PC-9 (cell line): Measurements from ENCODE around the gene COG5. TPM values are rescaled to one million over a fixed set of nuclear protein-coding genes. Genes with fewer than 3 reads are reported as not detected.

Source experiments
- BruUV-seq: library from RNA; stranded (reverse); fragments of 400-500 nt; replicated peaks from 2 replicates; lab custom pipeline; 2021; lab: Mats Ljungman, UMichigan
- CTCF ChIA-PET: fragments of 300-600 bp; sonication (Branson Sonifier 250); formaldehyde crosslinking; loops from one replicate; lab custom pipeline; 2022; ENCODE audit warnings: antibody characterized with exemption; lab: Charles Lee
- POLR2A ChIA-PET: fragments of 300-600 bp; sonication (Branson Sonifier 250); formaldehyde crosslinking; loops from one replicate; lab custom pipeline; 2022; ENCODE audit warnings: antibody characterized with exemption; ENCODE audit not compliant: unreplicated experiment; lab: Charles Lee
- DNase-seq, 2 experiments: peaks; one replicate each; pipeline versions ENCODE4 v3.0.0 to v3.0.0-alpha.2; 2015 to 2022; ENCODE audit warnings: mixed read lengths in 1 of 2
- H2AFZ ChIP-seq: fragments of 200-600 bp; sonication (generic); 2 replicates; pipeline ENCODE4 v1.8.1; 2017; ENCODE audit warnings: antibody characterized with exemption
- H3F3A ChIP-seq: fragments of 200-600 bp; sonication (generic); 2 replicates; pipeline ENCODE4 v1.8.1; 2017; ENCODE audit warnings: antibody characterized with exemption, mild to moderate bottlenecking, low read depth; ENCODE audit not compliant: insufficient read depth
- H3K27ac ChIP-seq: fragments of 200-600 bp; sonication (generic); 2 replicates; pipeline ENCODE4 v1.6.1; 2016; ENCODE audit warnings: mixed run types
- H3K27me3 ChIP-seq: fragments of 200-600 bp; sonication (generic); 2 replicates; pipeline ENCODE4 v1.6.1; 2016; ENCODE audit warnings: low read depth, mixed run types; ENCODE audit not compliant: insufficient read depth
- H3K36me3 ChIP-seq: fragments of 200-600 bp; sonication (generic); 2 replicates; pipeline ENCODE4 v1.6.1; 2016; ENCODE audit warnings: low read depth, mixed run types
- H3K4me1 ChIP-seq: fragments of 200-600 bp; sonication (generic); replicated peaks from 2 replicates; pipeline ENCODE4 v1.6.1; 2016; ENCODE audit warnings: mixed run types; ENCODE audit not compliant: insufficient read depth
- H3K4me2 ChIP-seq: fragments of 200-600 bp; sonication (generic); 2 replicates; pipeline ENCODE4 v1.6.1; 2017; ENCODE audit warnings: mixed run types
- H3K4me3 ChIP-seq: fragments of 200-600 bp; sonication (generic); 2 replicates; pipeline ENCODE4 v1.6.1; 2016; ENCODE audit warnings: mixed run types
- H3K79me2 ChIP-seq: fragments of 200-600 bp; sonication (generic); 2 replicates; pipeline ENCODE4 v1.6.1; 2017; ENCODE audit warnings: low read depth, mixed run types
- H3K9me2 ChIP-seq: fragments of 200-600 bp; sonication (generic); 2 replicates; pipeline ENCODE4 v1.8.1; 2017; ENCODE audit warnings: mild to moderate bottlenecking; ENCODE audit not compliant: insufficient read depth
- H3K9me3 ChIP-seq: fragments of 200-600 bp; sonication (generic); 2 replicates; pipeline ENCODE4 v1.8.1; 2016; ENCODE audit warnings: low read depth; ENCODE audit not compliant: insufficient read depth
- H4K20me1 ChIP-seq: fragments of 200-600 bp; sonication (generic); 2 replicates; pipeline ENCODE4 v1.8.1; 2017; ENCODE audit not compliant: insufficient read depth
- EZH2 ChIP-seq: fragments of 200-600 bp; sonication (generic); IDR thresholded peaks from 2 replicates; pipeline ENCODE4 v1.8.0; 2017; ENCODE audit warnings: antibody characterized with exemption, low read depth
- intact Hi-C: fragments of 100-400 bp; cut with micrococcal nuclease; formaldehyde crosslinking; loops from one replicate; pipeline ENCODE4 v1.10.0; 2022; ENCODE audit not compliant: unreplicated experiment
- total RNA-seq: library from RNA; stranded (reverse); gene quantifications from 2 replicates; pipeline ENCODE4 v1.2.3, GENCODE V29; 2021
- TF ChIP-seq, protein P1 (sequence below): fragments of 200-600 bp; sonication (generic); conservative IDR thresholded peaks from 2 replicates; pipeline ENCODE4 v1.6.1; 2017; ENCODE audit warnings: mixed run types, antibody characterized with exemption, mild to moderate bottlenecking, moderate library complexity

Gene COG5
- total RNA-seq, 1 experiment from 2014 or later = 43.5 TPM

DNA sequence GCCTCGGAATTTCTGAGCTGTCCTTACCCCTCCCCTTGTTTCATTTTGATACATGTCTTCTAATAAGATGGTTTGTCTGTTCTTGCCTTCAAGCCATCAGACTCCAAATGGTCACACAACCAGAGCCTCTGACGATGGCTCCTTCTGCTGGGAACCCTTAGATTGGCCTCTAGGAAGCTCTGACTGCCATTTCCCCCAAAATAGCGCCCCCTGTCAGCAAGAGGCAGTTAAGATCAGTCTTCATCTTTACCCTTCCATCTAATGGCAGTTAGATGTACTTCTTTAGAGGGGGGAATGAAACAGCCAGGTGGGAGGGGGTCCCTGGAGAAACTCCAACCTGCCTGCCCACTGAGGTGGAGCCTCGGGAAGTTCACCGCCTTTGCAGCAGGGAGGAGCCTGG, 179.7 kb downstream of the COG5 start:
- TF ChIP-seq, protein P1, sequence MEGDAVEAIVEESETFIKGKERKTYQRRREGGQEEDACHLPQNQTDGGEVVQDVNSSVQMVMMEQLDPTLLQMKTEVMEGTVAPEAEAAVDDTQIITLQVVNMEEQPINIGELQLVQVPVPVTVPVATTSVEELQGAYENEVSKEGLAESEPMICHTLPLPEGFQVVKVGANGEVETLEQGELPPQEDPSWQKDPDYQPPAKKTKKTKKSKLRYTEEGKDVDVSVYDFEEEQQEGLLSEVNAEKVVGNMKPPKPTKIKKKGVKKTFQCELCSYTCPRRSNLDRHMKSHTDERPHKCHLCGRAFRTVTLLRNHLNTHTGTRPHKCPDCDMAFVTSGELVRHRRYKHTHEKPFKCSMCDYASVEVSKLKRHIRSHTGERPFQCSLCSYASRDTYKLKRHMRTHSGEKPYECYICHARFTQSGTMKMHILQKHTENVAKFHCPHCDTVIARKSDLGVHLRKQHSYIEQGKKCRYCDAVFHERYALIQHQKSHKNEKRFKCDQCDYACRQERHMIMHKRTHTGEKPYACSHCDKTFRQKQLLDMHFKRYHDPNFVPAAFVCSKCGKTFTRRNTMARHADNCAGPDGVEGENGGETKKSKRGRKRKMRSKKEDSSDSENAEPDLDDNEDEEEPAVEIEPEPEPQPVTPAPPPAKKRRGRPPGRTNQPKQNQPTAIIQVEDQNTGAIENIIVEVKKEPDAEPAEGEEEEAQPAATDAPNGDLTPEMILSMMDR = 0 out of 2 replicates have a peak, but pooled peaks have one; percentile 24
- no peak for TF ChIP-seq EZH2
- intact Hi-C loops = no loop called here
- CTCF ChIA-PET = interaction anchor here (0.7 kb wide), 1 partner anchor 18 kb away, joined by 4 read pairs; no protein-coding TSS in a partner anchor

DNA sequence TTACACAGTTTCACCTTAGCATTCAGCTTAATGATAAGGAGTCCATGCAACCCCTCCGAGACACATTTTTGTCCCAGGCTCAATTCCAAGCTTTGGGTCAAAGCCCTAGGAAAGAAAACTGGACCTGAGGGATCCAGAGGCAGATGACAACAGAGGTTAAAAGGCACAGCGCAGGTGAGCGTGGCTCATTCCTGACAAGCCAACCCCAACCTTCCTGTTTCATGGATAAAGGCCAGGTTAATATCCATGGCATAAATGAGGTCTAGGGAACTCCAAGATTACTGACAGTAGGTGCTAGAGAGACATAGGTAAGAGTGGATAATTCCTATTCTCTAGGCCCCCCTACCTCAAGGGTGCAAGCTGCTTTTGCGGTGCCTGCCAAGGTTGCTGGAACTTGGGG, 180.5 kb downstream of the COG5 start:
- Histone ChIP-seq H3K4me3 (no peak overlapping the region), H3K27me3 (no peaks in the 10 kb centered on the region), H2AFZ (no peak overlapping the region), H3K27ac (no peak overlapping the region), H3K4me1 (no peaks in the 10 kb centered on the region), H3K9me3 (no peaks in the 10 kb centered on the region), H3K79me2 (no peaks in the 10 kb centered on the region), H3K9me2 (no peaks in the 10 kb centered on the region; the same call in 1 of the 2 replicates), H3F3A (no peaks in the 10 kb centered on the region), H3K4me2 (no peak overlapping the region), H3K36me3 (no peaks in the 10 kb centered on the region), H4K20me1 (no peaks in the 10 kb centered on the region)
- CTCF ChIA-PET = interaction anchor here (0.7 kb wide), 1 partner anchor 18 kb away, joined by 4 read pairs; no protein-coding TSS in a partner anchor
- intact Hi-C loops = no loop called here
- no TSS peak for BruUV-seq
- POLR2A ChIA-PET = no interaction called here
- no peak for TF ChIP-seq EZH2
- TF ChIP-seq, protein P1 = no peak
- DNase-seq = no peak

More for the DNA sequence above, 179.7 kb downstream of the COG5 start:
- Histone ChIP-seq H3K36me3 (no peaks in the 10 kb centered on the region), H3F3A (no peaks in the 10 kb centered on the region), H3K27ac (no peak overlapping the region), H3K79me2 (no peaks in the 10 kb centered on the region), H2AFZ (no peak overlapping the region), H3K4me1 (no peaks in the 10 kb centered on the region), H4K20me1 (no peaks in the 10 kb centered on the region), H3K4me2 (no peak overlapping the region), H3K9me2 (no peaks in the 10 kb centered on the region; the same call in 1 of the 2 replicates), H3K9me3 (no peaks in the 10 kb centered on the region), H3K27me3 (no peaks in the 10 kb centered on the region), H3K4me3 (no peak overlapping the region)
- POLR2A ChIA-PET = no interaction called here
- no TSS peak for BruUV-seq
- no peak for DNase-seq

DNA sequence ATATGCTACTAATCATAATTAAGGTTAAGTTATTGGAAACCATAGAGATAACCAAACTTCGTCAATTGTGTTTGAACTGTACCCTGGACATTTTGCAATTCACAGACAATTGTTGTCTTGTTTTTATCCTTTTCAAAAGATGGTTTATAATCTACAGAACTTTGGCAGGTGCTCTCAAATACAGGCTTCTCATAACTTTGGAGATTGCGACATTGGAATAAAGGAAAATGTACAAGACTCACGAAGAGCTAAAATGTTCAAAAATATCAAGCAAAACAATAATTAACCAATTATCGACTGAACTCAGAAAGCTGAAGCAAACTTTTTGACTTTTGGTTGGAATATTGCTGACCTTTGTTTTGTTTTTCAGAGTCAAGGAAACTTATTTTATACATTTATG, 182.3 kb downstream of the COG5 start:
- TF ChIP-seq EZH2 = no peak
- TF ChIP-seq, protein P1 = no peak
- no peaks in the 10 kb centered on the region for H3K79me2 ChIP-seq
- DNase-seq = no peak
- no peaks in the 10 kb centered on the region for H3K9me3 ChIP-seq
- H3K27ac ChIP-seq = no peak overlapping the region
- H3K27me3 ChIP-seq = no peaks in the 10 kb centered on the region
- POLR2A ChIA-PET = no interaction called here
- H2AFZ ChIP-seq = no peak overlapping the region
- no peaks in the 10 kb centered on the region for H4K20me1 ChIP-seq
- H3K4me1 ChIP-seq = no peaks in the 10 kb centered on the region
- BruUV-seq = no TSS peak
- H3K4me3 ChIP-seq = no peak overlapping the region
- intact Hi-C loops = no loop called here
- CTCF ChIA-PET = no interaction called here
- no peak overlapping the region for H3K4me2 ChIP-seq
- H3K9me2 ChIP-seq = no peaks in the 10 kb centered on the region; the same call in 1 of the 2 replicates
- no peaks in the 10 kb centered on the region for H3K36me3 ChIP-seq
- no peaks in the 10 kb centered on the region for H3F3A ChIP-seq
